Stimulated activated CD8-positive, alpha-beta memory T cell treated with anti-CD3 and anti-CD28 coated beads, Interleukin-7, amount 100 ng/mL, for 48 hours (primary cell): ENCODE data around the gene CSMD2.

Experiments used
- DNase-seq, 2 donors: peaks; one replicate each; pipeline ENCODE4 v3.0.0-alpha.2; 2020; ENCODE audit warnings: low read depth in 1 of 2; ENCODE audit errors: extremely low read depth in 1 of 2

CSMD2 gene

GRCh38 chr1:34156739-34157138 lies 8.3 kb downstream of the CSMD2 start:
- no peak for DNase-seq

GRCh38 chr1:34155860-34156259 lies 9.2 kb downstream of the CSMD2 start:
- no peak for DNase-seq

DNA sequence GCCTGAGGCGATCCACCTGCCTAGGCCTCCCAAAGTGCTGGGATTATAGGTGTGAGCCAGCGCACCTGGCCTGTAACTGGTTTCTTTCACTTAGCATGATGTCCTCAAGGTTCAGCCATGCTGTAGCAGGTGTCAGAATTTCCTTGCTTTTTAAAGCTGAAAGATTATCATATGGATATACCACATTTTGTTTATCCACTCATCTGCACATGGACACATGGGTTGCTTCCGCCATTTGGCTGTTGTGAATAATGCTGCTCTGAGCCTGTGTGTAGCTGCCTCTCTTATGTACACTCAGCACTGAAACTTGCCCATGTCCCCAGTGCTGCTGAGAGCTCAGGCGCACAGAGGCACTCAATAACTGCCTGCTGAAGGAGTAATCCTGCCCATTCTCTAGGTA lies 11.8 kb downstream of the CSMD2 start:
- DNase-seq, result no peak

- no peak for DNase-seq
Measured at GRCh38 chr1:34149501-34149900, 15.5 kb downstream of the CSMD2 start.

DNA sequence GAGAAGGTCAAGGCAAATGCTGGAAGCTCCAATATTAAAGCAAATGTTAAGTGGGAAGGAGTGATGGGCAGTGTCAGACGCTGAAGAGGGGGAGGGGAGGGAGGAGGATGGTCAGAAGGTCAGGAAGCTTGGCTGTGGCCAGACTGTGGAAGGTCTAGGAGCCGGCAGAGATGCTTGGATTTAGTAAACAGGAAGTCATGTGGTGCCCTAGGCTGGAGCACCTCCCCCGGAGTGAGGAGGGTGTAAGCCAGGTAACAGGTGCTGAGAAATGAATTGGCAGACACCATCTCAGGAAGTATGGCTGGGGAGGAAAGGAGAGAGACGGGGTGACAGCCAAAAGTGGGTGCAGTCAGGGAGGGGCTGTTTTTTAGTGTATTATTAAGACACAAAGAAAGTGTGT lies 17.7 kb downstream of the CSMD2 start:
- no peak for DNase-seq

GRCh38 chr1:34144766-34145165 lies 20.3 kb downstream of the CSMD2 start:
- no peak for DNase-seq

DNA sequence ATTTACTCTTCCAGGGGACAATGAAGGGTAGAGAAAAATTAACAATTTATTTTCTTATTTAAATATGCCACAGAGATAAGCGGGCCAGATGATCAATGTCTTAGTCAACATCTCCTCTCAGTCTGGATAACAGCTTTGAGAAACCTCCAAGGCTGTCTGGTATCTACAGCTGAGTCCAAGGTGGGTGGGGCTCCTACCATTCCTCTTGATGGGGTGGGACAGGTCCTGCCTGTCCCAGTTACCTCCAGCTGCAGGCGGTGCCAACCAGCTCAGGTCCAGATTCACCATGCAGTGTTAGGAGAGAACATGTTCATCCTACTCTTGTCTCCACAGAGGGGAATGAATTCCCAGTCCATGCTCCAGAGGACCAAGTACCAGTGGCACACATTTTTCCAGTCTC lies 21.1 kb downstream of the CSMD2 start:
- no peak for DNase-seq

- no peak for DNase-seq
Measured at GRCh38 chr1:34140011-34140676, 24.9 kb downstream of the CSMD2 start.

- DNase-seq, result no peak
Measured at GRCh38 chr1:34137411-34137810, 27.6 kb downstream of the CSMD2 start.

DNA sequence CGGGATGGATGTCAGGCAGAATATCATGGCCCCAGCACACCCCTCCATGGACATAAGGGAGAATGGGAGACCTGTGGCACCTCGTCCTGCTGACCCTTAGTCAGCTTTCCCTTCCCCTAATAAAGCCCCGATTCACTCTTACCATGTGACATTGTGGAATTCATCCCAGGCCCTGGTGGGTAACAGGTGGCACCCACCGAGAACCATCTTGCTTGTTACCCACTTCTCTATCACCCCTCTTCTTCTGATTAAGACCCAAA lies 32.9 kb downstream of the CSMD2 start:
- no peak for DNase-seq

DNA sequence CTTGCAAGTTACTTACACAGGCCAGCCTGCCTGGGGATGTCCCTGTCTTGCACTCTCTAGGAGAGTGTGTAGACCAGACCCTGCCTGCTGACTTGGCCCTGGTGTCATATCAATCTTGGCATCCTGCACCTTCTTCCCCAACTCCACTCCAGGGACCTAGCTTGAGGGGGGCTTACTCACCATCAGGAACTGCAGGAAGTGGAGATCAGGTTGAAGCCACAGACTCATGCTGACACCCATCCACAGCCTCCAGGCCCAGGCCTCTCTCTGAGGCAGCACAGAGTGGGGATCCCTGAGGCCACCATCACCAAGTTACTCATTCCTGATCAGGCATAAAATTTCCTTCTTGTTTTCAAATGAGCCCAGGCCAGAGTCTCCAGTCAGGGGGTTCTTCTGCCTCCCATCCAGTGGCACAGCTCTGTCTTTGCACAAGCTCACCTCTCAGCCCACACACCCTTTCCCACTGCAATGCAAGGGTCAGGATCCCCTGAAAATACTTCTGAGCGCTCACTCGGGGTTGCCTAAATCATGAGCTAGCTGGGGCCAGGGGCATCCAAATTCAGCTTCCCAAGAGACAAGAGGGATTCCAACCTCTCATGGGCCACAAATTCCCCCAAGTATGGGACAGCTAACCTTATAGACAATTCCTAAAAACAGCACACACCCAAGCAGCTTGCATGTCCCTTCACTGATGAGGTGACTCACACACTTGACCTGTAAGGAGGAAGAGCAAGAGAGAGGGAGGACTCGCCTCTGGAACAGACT lies 33.5 kb downstream of the CSMD2 start:
- no peak for DNase-seq

- DNase-seq, result no peak
Measured at GRCh38 chr1:34130306-34130705, 34.7 kb downstream of the CSMD2 start.

DNA sequence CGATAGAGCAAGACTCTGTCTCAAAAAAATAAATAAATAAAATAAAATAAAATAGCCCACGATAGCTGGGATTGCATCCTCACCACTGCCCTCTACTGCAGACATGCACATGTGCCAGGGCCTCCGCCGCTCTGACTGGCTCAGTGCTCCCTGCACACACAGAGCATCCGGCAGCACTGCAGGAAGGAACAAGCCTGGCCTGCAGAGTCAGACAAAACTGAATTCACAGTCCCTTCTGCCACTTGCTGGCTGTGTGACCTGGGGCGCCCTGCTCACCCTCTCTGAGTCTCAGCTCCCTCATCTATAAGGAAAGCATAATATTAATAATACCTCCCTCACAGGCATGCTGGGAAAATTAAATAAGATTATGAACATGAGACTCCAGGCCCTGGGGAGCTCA lies 35.4 kb downstream of the CSMD2 start:
- DNase-seq, result no peak

DNA sequence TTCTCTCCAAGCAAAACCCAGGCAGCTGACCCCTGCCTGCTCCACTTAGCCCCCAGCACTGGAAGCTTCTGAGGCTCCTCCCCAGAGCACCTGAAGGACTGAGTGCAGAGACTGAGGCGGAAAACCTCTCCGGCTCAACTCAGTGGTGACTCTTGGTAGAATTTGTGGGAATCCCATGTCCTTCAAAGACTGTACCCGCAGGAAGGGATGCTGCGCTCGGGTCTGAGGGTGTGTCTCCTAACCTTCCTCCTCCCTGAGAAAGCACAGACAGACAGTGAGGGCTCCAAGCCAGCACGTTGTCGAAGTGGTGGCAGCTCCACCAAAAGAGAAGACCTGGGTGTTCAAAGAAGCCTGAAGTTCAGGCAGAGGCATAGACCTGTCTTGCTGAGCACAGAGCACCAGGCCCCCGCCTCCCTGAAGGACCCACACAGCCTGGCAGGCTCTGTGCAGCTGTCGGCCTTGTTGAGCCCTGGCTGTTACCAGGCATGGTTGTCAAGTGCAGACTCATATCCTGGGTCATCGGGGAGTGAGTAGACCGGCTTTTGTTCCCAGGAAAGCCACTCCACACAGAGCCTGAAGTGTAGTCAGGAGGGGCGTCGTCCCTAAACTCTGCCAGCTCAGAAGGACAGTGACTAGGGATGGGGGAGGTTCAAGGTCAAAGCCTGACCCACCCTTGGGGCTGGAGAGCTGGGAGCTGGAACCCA lies 36.7 kb downstream of the CSMD2 start:
- DNase-seq, result no peak

DNA sequence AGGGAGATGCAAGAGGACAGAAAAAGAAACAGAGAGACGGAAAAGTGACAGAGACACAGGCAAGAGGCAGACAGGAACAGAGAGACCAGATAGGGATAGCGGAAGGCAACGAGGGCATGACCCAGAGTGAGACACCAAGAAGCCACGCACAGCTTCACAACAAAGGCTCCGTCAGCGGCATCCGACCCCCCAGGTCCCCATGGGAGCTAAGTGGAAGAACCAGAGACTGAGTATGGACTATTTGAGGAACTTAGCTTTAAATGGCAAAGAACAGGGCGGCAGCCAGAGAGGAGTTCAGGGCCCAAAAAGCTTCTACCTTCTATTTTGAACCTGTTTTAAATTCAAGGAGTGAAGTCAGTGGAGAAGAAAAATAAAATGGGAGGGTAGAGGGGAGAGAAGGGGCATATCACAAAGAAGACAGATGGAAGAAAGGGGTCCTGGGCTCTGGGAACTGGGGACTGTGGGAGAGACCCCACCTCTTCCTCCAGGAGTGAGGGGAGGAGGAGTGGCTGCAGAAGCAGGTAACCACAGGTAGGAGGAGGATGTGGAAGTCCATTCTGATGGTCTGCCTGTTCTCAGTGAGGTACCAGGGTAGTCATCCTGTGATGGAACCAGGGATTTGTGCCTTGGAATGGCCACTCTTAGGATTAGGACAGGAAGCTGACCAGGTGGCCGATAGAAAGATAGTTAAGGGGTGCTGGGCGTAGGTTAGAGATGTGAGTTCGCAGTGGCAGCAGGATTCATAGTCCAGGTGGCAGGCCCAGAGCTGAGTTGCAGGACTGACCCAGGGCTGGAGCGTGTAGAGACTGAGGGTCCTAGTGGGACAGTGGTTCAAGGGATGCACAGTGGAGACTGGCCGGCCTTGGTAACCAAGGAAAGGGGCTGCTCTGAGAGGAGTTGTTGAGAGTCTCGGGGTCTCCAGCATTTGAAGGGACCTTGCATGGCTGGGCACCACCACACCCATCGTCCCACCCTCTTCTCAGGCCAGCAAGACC lies 37.7 kb downstream of the CSMD2 start:
- no peak for DNase-seq

- no peak for DNase-seq
Measured at GRCh38 chr1:34126486-34126885, 38.5 kb downstream of the CSMD2 start.

GRCh38 chr1:34125721-34126380 lies 39.2 kb downstream of the CSMD2 start:
- DNase-seq, result no peak

GRCh38 chr1:34122080-34122932 lies 42.7 kb downstream of the CSMD2 start:
- DNase-seq, result no peak

GRCh38 chr1:34115233-34115632 lies 49.8 kb downstream of the CSMD2 start:
- DNase-seq, result no peak

GRCh38 chr1:34113887-34114286 lies 51.1 kb downstream of the CSMD2 start:
- DNase-seq, result no peak
